Activated CD4-positive, alpha-beta T cell treated with anti-CD3 and anti-CD28 coated beads, Interleukin-2, amount 50 U/mL, for 48 hours (primary cell): ENCODE measurements around the gene KTN1.

Experiments used
- DNase-seq, 2 experiments: peaks; one replicate each; pipeline ENCODE4 v3.0.0-alpha.2; 2020

The KTN1 gene

DNA sequence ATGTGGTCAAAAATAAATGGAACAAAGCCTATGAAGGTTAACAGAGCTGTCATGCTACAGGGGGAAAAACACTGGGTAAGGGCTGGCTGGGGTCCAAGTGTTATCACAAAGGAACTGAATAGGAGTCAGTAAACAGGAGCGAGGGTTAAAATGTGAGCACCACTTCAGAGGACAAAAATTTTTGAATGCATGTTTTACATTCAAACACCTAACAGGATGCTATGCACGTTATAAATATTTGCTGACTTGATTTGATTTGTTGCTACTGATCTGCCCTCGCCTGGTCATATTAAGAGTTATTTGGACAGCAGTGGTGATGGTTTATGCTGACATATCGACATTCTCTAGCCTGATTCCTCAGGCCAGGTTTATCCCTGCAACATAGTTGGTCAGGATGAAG lies 7.4 kb upstream of the KTN1 start:
- no peak for DNase-seq

GRCh38 chr14:55574988-55575387 lies 5.0 kb upstream of the KTN1 start:
- no peak for DNase-seq

GRCh38 chr14:55577229-55577628 lies 2.8 kb upstream of the KTN1 start:
- no peak for DNase-seq

- DNase-seq = no peak
These were observed 1.5 kb upstream of the KTN1 start for GRCh38 chr14:55578511-55578910.

GRCh38 chr14:55580470-55581341 lies 699 bp downstream of the KTN1 start:
- DNase-seq = peak; percentile 47 to 61

- peak in 1 of 2 experiments; percentile 8 for DNase-seq
These were observed 1.4 kb downstream of the KTN1 start for GRCh38 chr14:55581342-55581771.

DNA sequence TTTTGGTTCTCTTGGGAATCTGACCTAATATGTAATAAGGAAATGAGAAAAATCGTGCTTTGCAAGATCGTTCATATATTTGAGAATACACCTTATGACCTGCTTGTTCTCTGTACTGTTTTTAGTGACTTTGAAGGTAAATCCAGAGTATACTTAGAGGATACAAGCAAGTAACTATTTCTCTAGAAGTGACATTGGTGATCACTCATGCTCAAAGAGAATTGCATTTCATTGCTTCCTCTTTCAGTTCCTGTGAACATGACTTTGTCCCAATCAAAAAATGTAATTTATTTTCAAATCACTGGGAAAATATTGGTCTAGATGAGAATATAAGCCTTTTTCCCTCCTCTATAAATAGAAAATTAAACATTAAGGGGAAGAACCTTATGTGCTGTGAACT lies 2.7 kb downstream of the KTN1 start:
- no peak for DNase-seq

DNA sequence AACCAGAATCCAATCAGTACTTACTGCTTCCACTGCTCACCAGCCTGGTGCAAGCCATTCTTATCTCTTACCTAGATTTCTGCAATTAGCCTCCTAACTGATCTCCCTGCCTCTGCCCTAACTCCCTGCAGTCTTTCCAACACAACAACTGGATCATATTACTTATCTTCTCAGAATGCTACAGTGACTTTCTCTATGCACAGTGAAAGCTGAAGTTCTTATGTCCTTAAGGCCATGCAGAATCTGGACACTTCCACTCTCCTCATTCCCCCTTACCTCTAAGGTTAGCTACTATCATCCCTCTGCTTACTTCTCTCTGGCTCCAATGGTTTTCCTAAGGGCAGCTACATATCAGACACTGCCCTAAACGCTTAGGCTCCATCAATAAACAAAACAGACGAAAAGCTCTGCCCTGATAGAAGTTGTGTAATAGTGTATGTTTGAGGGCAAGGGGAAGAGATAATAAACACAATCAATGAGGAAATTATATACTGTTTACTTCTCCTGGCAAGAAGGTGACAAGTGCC lies 4.0 kb downstream of the KTN1 start:
- no peak for DNase-seq

GRCh38 chr14:55585854-55586253 lies 5.8 kb downstream of the KTN1 start:
- no peak for DNase-seq

DNA sequence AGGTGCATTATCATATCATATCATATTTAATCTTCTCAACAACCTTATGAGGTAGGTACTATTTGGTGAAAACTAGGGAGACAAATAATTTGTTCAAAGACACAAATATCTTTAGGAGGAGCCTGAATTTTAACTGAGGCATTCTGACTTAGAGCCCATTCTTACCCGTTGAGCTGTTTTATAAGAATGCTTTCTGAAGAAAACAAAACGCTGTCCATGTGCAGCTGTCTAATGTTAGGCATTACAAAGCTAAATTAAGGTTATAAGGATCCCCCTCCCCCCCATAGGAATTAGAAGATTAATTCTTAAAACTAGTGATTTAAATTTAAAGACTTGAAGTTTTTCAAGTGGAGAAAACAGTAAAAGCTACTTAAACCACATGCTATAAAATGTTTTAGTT lies 6.4 kb downstream of the KTN1 start:
- DNase-seq = no peak

- DNase-seq = no peak
These were observed 7.8 kb downstream of the KTN1 start for GRCh38 chr14:55587847-55588246.

- no peak for DNase-seq
These were observed 8.3 kb downstream of the KTN1 start for GRCh38 chr14:55588259-55588699.

DNA sequence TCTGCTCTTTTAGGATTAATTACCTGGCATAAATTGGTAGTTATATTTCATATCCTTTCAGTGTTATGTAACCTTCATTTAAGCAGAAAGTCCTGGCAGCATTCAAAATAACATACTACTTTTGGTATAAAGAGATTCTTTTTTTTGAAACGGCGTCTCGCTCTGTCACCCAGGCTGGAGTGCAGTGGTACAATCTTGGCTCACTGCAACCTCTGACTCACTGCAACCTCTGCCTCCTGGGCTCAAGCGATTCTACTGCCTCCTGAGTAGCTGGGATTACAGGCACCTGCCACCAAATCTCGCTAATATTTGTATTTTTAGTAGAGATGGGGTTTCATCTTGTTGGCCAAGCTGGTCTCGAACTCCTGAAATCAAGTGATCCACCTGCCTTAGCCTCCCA lies 9.2 kb downstream of the KTN1 start:
- DNase-seq = no peak

GRCh38 chr14:55592436-55592835 lies 12.4 kb downstream of the KTN1 start:
- no peak for DNase-seq

DNA sequence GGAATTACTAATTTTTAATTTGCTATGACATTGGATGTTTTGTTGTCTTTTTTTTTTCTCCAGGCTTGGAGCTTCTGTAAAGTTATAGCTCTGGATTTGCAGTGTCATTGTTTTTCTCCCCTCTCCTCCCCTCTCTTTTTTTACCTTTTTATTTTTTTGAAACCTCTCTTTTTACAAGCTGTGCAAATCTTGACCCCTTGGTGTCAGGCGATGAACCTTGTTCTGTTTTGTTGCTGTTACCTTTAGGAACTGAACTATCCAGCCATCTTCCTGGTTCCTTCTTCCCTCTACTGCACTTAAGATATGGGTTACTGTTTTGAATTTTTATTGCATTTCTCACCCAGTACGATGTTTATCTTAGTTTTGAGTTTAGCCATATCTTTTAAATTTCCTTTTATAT lies 13.7 kb downstream of the KTN1 start:
- no peak for DNase-seq

- DNase-seq = no peak
These were observed 19.4 kb downstream of the KTN1 start for GRCh38 chr14:55599250-55599879.

- DNase-seq = no peak
These were observed 21.0 kb downstream of the KTN1 start for GRCh38 chr14:55600784-55601561.

GRCh38 chr14:55603401-55603953 lies 23.5 kb downstream of the KTN1 start:
- no peak for DNase-seq

GRCh38 chr14:55604488-55604887 lies 24.5 kb downstream of the KTN1 start:
- DNase-seq = no peak

GRCh38 chr14:55604900-55605418 lies 25.0 kb downstream of the KTN1 start:
- DNase-seq = no peak

- DNase-seq = no peak
These were observed 25.8 kb downstream of the KTN1 start for GRCh38 chr14:55605793-55606192.

- no peak for DNase-seq
These were observed 27.4 kb downstream of the KTN1 start for GRCh38 chr14:55607386-55607785.

DNA sequence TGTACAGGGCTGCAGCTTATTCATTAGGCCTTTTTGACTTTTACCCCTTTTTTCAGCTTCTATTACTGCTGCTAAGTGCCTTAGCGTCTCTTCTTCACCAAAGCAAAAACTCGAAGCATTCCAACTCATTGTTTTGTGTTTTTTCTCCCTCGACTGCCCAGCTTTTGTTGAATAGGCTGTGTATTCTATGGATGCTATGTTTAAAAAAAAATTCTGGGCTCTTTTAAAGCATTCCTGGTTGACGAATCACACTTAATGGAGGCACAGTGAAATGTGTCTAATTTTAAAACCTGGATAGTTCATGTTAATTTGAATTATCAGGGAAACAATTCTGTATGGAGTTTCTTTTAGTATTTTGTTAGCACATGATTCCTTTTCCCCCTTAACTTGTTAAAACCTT lies 29.7 kb downstream of the KTN1 start:
- no peak for DNase-seq
